Stomach (tissue), 9 donors: ENCODE measurements around the gene NFIX. TPM values are rescaled to one million over a fixed set of nuclear protein-coding genes. Genes with fewer than 3 reads are reported as not detected.

Experiments
- DNase-seq, 2 donors: peaks; one replicate each; pipeline versions ENCODE4 v3.0.0 to v3.0.0-alpha.2; 2013 to 2019
- H3K27ac ChIP-seq, 5 donors: fragments of 200-600 bp in 4 of 5; sonication (generic) in 4 of 5; one replicate each; pipeline ENCODE4 v1.5.1; 2013 to 2019; ENCODE audit warnings: mild to moderate bottlenecking in 1 of 5, moderate library complexity in 1 of 5
- H3K27me3 ChIP-seq, 3 donors: fragments of 200-600 bp; sonication (generic); one replicate each; pipeline ENCODE4 v1.5.1; 2017 to 2019; ENCODE audit warnings: mixed run types in 1 of 3
- H3K36me3 ChIP-seq, 4 donors: fragments of 200-600 bp; sonication (generic); 1 replicate in 3 of 4; 2 replicates in 1 of 4; pipeline ENCODE4 v1.5.1; 2016 to 2019
- H3K4me1 ChIP-seq, 4 donors: fragments of 200-600 bp; sonication (generic); one replicate each; pipeline ENCODE4 v1.5.1; 2016 to 2019
- H3K4me3 ChIP-seq, 4 donors: fragments of 200-600 bp; sonication (generic) in 3 of 4; one replicate each; pipeline ENCODE4 v1.5.1; 2016 to 2019; ENCODE audit warnings: mild to moderate bottlenecking in 1 of 4
- H3K9me3 ChIP-seq, 4 donors: fragments of 200-600 bp; sonication (generic); one replicate each; pipeline ENCODE4 v1.5.1; 2016 to 2019
- CTCF ChIP-seq, 7 experiments: fragments of 450-650 bp in 4 of 7; fragments of 200-600 bp in 3 of 7; sonication (generic) in 3 of 7; IDR thresholded peaks; one replicate each; pipeline ENCODE4 v1.5.1; 2016 to 2019; ENCODE audit warnings: antibody characterized with exemption in 7 of 7, control low read depth in 2 of 7, mild to moderate bottlenecking in 1 of 7
- EP300 ChIP-seq: sonication (generic); formaldehyde crosslinking; IDR thresholded peaks from one replicate; pipeline ENCODE4 v1.6.1; 2017; ENCODE audit warnings: antibody characterized with exemption
- POLR2A ChIP-seq, 4 donors: fragments of 450-650 bp; IDR thresholded peaks; one replicate each; pipeline ENCODE4 v1.6.1; 2016; ENCODE audit warnings: antibody characterized with exemption in 4 of 4, control low read depth in 2 of 4, mild to moderate bottlenecking in 1 of 4, moderate library complexity in 1 of 4
- POLR2AphosphoS5 ChIP-seq, 3 donors: sonication (generic); formaldehyde crosslinking; IDR thresholded peaks; one replicate each; pipeline ENCODE4 v1.6.1; 2016; ENCODE audit warnings: antibody characterized with exemption in 3 of 3
- WGBS, 5 donors: extraction: QIAGEN DNeasy Blood & Tissue Kit in 3 of 5; methylation state at CpG; one replicate each; pipeline versions ENCODE4 v1.1.5 to v1.1.7; 2013 to 2018; 5-methylcytosine and 5-hydroxymethylcytosine counted together
- intact Hi-C: fragments of 100-400 bp; cut with DNase I; formaldehyde crosslinking; loops from one replicate; pipeline ENCODE4 v1.15.1; 2023; ENCODE audit warnings: low total_unique reads
- polyA plus RNA-seq, 3 donors: library from polyadenylated mRNA; stranded (reverse); fragments of 200-250 nt; gene quantifications; one replicate each; pipeline ENCODE4 v1.2.3, GENCODE V29; 2013
- total RNA-seq, 5 donors: library from RNA; depleted of rRNA; stranded (reverse); fragments of >200 nt; gene quantifications; one replicate each; pipeline versions ENCODE4 v1.1.0 to v1.2.3, GENCODE V29; 2014 to 2016
- donor health status: healthy with polysubstance abuse.
- donor health status: Bipolar disorder and iron deficiency.
- donor health status: healthy.

Gene NFIX
- total and polyA plus RNA-seq, 8 donors = 11.5 to 183 (median 37.6) TPM

GRCh38 chr19:13118424-13119193, 123.3 kb downstream of the NFIX start:
- TF ChIP-seq POLR2A (IDR thresholded peaks at IDR 0.05) (no peak), EP300 (no peak), CTCF (IDR thresholded peaks at IDR 0.05) (no peak), POLR2AphosphoS5 (IDR thresholded peaks at IDR 0.05) (no peak)
- peak; percentile 52 to 84 for DNase-seq
- intact Hi-C loops = no loop called here
- H3K4me3 ChIP-seq = peak overlapping the region; percentile 86 to 100 (median 98)
- no peaks in the 10 kb centered on the region for H3K27me3 ChIP-seq
- 0 to 2% (median 1%) methylated on average over 35 to 57 of the region's 57 CpGs for WGBS, 5 donors
- peaks cover 37 to 64% (median 56%) of the 10 kb centered on the region in 4 donors for H3K4me1 ChIP-seq
- H3K9me3 ChIP-seq = no peaks in the 10 kb centered on the region
- peaks cover 0 to 34% (median 19%) of the 10 kb centered on the region in 4 donors for H3K36me3 ChIP-seq
- H3K27ac ChIP-seq = peak overlapping the region; percentile 19 to 88 (median 76)

GRCh38 chr19:13119627-13120026, 124.4 kb downstream of the NFIX start:
- DNase-seq = no peak
- WGBS, 5 donors = 68 to 77% (median 72%) methylated on average over 8 of the region's 8 CpGs
- H3K4me1 ChIP-seq = peaks cover 37 to 64% (median 56%) of the 10 kb centered on the region in 4 donors
- peak overlapping the region in 2 of 5 donors; percentile 76 to 79 for H3K27ac ChIP-seq
- H3K27me3 ChIP-seq = no peaks in the 10 kb centered on the region
- intact Hi-C loops = no loop called here
- no peaks in the 10 kb centered on the region for H3K9me3 ChIP-seq
- H3K4me3 ChIP-seq = peak overlapping the region; percentile 86 to 100 (median 98)
- TF ChIP-seq POLR2A (IDR thresholded peaks at IDR 0.05) (no peak), CTCF (IDR thresholded peaks at IDR 0.05) (no peak), POLR2AphosphoS5 (IDR thresholded peaks at IDR 0.05) (no peak), EP300 (no peak)
- H3K36me3 ChIP-seq = peaks cover 0 to 30% (median 11%) of the 10 kb centered on the region in 4 donors

- Histone ChIP-seq H3K27ac (peak overlapping the region in 1 of 5 donors; percentile 79), H3K4me3 (peak overlapping the region in 2 of 4 donors; percentile 96 to 100), H3K36me3 (peaks cover 0 to 30% (median 9%) of the 10 kb centered on the region in 4 donors), H3K27me3 (no peaks in the 10 kb centered on the region), H3K4me1 (peaks cover 37 to 61% (median 55%) of the 10 kb centered on the region in 4 donors), H3K9me3 (no peaks in the 10 kb centered on the region)
- WGBS, 5 donors = 62 to 80% (median 75%) methylated on average over 9 of the region's 9 CpGs
- intact Hi-C loops = no loop called here
- DNase-seq = no peak
- TF ChIP-seq EP300 (no peak), POLR2AphosphoS5 (IDR thresholded peaks at IDR 0.05) (no peak), POLR2A (IDR thresholded peaks at IDR 0.05) (no peak), CTCF (IDR thresholded peaks at IDR 0.05) (no peak)
These were observed 124.8 kb downstream of the NFIX start for GRCh38 chr19:13120031-13120430.

- Histone ChIP-seq H3K9me3 (no peaks in the 10 kb centered on the region), H3K27ac (no peak overlapping the region), H3K4me3 (no peak overlapping the region), H3K36me3 (peaks cover 0 to 27% (median 8%) of the 10 kb centered on the region in 4 donors), H3K4me1 (peaks cover 33 to 53% (median 47%) of the 10 kb centered on the region in 4 donors), H3K27me3 (no peaks in the 10 kb centered on the region)
- 66 to 78% (median 77%) methylated on average over 10 of the region's 10 CpGs for WGBS, 5 donors
- intact Hi-C loops = no loop called here
- no peak for DNase-seq
- no peak for TF ChIP-seq EP300
- no peak for TF ChIP-seq POLR2A (IDR thresholded peaks at IDR 0.05)
- no peak for TF ChIP-seq CTCF (IDR thresholded peaks at IDR 0.05)
- no peak for TF ChIP-seq POLR2AphosphoS5 (IDR thresholded peaks at IDR 0.05)
These were observed 125.5 kb downstream of the NFIX start for GRCh38 chr19:13120817-13121216.
